GM18873 (cell line): ENCODE results near the gene PERM1.
"Not testable (repeated sequence)": the region's sequence is repeated elsewhere in the genome, so short reads cannot be mapped to it uniquely, and the experiment has no call there.

Source experiments
- ATAC-seq: cut with Tn5 transposase; IDR thresholded peaks from one replicate; pipeline ENCODE4 v1.9.1; 2021; ENCODE audit warnings: mild to moderate bottlenecking, moderate library complexity, moderate number of reproducible peaks; ENCODE audit not compliant: unreplicated experiment, low FRiP score

The PERM1 gene

GRCh38 chr1:1014799-1015681 lies 33.1 kb upstream of the PERM1 start:
- ATAC-seq, result no peak

DNA sequence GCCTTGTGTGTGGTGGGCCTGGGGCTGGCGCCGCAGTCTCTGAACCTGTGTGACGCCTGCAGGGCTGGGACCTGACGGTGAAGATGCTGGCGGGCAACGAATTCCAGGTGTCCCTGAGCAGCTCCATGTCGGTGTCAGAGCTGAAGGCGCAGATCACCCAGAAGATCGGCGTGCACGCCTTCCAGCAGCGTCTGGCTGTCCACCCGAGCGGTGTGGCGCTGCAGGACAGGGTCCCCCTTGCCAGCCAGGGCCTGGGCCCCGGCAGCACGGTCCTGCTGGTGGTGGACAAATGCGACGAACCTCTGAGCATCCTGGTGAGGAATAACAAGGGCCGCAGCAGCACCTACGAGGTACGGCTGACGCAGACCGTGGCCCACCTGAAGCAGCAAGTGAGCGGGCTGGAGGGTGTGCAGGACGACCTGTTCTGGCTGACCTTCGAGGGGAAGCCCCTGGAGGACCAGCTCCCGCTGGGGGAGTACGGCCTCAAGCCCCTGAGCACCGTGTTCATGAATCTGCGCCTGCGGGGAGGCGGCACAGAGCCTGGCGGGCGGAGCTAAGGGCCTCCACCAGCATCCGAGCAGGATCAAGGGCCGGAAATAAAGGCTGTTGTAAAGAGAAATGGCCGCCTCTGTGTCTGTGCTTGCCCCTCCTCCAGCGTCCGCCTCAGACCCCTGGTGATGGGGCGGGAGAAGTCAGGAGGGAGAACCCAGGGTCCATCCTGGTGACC lies 32.2 kb upstream of the PERM1 start:
- ATAC-seq, result no peak

DNA sequence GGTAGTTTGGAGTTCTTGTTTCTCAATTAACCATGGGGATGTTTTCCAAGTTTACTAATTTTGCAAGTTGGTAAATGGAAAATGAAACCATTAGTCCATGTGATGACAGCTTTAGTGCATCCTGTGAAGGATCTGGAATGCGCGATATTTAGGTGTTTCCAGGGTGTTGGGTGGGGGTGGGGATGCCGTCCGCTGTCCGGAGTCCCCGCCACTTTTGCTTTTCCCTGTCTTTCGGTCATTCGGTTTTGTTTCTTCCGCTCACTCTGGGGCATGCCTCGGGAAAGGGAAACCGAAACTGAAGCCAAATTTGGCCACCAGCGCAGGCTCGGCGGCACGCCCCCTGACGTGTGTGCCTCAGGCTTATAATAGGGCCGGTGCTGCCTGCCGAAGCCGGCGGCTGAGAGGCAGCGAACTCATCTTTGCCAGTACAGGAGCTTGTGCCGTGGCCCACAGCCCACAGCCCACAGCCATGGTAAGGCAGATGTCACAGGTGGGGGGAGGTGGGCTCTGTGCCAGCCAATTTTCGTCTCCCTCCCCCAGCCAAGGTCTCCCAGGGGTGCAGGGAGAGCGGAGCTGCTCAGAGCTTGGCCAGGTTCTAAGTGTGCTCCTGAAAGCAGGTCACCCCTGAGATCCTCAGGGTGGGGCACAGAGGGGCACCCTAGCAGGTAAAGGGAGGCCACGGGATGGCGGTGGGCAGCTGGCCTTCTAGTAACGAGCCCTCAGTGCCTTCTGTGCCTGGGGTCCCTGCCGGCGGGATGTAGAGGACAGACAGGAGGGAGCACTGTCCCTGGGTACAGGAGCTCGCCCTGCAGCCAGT lies 31.4 kb upstream of the PERM1 start, which contains the start of gene ISG15:
Gene ISG15, plus strand, starts transcription at position 393 of the 817 bp plus-strand sequence. Its CDS starts 77 bp downstream, at position 470.
- ATAC-seq, result peak; percentile 76

- ATAC-seq, result not testable (repeated sequence)
Measured at GRCh38 chr1:1012736-1013104, 30.8 kb upstream of the PERM1 start.

- ATAC-seq, result no peak
Measured at GRCh38 chr1:1011396-1011949, 29.6 kb upstream of the PERM1 start.

DNA sequence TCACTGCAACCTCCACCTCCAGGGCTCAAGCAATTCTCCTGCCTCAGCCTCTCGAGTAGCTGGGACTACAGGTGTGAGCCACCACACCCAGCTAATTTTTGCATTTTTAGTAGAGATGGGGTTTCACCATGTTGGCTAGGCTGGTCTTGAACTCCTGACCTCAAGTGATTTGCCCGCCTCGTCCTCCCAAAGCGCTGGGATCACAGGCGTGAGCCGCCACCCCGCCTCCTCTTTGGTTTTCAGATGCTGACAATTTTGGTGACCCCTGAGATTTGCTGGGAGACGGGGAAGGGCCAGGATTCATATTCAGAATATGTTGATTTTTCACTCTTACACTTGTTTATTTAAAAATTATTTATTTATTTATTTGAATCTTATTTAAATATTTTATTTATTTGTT lies 28.2 kb upstream of the PERM1 start:
- not testable (repeated sequence) for ATAC-seq

DNA sequence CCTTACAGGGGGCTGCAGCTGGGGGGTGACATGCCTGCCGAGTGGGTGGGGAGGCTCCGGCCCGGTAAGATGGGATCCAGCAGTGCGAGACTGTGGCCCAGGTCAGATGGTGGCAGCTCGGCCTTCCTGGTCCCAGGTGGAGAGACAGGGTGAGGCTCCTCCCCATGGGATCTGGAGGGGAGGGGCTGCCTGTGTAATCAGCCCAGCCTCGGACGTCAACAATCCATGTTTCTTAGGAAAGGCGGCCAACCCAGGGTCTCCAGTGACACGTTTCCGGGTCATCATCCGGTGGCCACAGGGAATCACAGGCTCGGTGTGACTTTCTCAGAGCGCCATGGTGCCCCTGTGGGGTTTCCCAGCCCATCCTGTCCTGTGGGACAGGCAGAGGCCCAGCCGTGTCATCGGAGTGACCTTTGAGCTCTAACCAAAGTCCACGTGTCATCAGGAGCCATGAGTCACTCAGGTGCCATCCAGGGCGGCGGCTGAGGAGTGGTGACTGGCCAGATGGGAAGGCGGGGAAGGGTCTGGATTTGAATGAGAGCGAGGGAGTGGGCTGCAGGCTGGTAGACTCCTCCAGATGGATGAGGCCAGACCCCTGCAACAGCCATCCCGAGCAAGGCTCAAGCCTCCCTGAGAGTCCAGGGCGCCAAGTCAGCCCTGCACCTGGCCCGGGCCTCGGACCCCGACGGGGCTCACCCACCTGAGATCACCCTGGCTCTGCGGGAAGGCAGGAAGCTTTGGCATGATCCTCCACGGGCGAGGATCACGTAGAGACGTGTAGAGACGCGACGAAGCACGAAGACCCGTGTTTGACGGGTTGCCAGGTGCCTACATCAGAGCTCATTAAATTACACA lies 24.6 kb upstream of the PERM1 start:
- ATAC-seq, result no peak

DNA sequence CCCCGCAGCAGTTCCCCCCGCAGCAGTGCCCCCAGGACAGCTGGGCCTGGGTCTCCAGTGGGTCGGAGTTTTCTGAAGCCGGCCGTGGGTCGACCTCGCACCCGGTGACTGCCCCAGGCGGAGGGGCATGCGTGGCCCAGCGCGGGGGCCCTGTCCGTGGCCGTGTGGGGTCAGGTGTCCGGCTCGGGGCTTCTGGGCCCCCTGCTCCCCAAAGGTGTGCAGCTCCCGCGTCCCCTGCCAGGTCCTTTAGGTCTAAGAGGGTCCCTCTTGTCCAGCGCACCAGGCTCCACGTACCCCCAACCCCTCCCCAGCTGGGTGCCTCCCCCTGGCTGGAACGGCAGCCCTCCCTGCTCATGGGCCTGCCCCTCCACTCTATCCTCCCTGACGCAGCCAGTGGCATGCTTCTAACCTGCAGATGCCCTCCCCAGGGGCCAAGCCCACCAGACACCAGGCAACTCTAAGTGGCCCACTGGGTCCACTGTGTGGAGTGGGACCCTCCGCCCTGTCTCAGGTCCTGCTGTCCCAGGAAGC lies 23.9 kb upstream of the PERM1 start:
- ATAC-seq, result no peak

GRCh38 chr1:1004780-1005697 lies 23.1 kb upstream of the PERM1 start:
- no peak for ATAC-seq

DNA sequence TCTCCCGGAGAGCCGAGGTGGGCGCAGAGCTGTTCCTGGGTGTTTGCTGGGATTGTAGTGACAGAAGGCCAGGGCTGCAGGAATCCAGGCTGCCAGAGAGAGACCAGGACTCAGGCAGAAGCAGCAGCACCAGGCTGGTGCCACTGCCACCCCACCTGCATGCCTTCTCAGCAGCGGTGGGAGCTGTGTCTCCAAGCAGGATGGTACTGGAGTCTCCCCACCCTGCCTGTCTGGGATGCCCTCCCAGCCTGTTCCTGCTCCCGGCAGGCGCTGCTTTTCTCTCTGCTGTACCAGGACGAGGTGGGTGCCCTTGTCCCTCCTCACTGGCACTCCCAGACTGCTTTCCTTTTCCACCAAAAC lies 22.5 kb upstream of the PERM1 start:
- ATAC-seq, result no peak

DNA sequence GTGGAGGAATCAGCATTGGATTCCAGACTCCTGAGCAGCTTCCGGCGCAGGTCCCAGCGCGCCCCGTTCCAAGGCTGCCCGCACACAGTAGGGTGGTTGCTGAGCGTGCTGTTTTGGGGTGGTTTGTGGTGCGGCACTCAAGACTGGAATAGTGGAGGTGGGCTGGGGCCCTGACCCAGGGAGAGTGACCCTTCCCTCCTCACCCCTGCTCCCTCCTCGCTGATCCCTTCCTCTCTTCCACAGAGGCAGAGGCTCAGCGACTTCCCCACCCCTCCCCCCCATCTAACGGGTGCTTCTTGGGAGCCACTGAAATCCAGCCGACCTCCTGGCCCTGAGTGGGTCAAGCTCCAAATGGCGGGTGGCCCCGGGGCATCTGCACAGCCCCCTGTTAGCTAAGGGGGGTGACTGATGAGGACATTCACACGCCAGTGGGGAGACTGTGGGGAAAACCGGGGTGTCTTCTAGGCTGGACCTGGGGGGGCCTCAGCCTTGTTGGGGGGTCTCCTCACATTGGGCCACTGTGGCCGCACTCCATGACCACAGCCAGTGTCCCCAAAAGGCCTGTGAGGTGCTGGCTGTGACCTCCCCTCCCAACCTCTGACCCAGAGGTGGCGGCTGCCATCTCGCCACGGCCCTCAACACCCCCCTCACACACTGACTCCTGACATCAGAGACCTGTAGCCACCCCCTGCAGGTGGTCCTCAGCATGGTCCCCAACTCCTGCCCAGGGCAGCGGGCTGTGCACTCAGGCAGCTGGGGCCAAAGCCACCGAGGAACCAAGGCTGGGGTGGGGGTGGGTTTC lies 21.9 kb upstream of the PERM1 start:
- no peak for ATAC-seq

GRCh38 chr1:1001057-1001783 lies 19.3 kb upstream of the PERM1 start:
- ATAC-seq, result no peak

DNA sequence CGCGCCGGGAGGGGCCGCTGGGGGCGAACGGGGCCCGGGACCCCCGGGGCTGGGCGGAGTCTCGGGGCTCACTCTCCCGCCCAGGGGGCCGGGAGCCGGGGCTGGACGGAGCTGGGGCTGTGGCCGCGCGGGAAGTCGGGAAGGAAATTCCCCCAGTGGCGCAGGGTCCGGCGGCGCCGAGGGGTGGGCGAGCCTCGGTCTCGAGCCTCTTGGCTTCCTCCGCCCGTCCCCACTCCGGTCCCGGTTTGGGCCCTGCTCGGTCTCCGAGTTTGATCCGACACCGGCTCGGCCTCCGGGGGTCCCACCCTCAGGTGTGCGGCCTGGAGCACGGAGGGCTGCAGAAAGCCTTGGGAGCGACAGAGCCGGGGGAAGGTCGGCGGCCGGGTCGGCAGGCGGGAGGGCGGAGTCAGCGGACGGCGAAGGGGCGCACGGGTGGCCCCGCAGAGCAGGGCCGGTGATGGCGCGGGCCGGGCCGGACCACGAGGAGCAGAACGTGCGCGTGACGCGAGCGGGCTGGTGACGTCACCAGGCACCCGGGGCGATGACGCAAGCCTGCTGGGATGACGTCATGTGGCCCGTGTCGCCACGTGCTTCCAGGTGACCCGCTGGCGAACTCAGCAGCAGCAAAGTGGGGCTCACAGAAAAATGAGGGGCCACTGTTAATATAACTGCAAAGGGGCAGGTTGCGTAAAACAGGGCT lies 18.6 kb upstream of the PERM1 start:
- ATAC-seq, result no peak

GRCh38 chr1:999725-1000356 lies 17.9 kb upstream of the PERM1 start, which contains the start of gene HES4:
TSS of gene HES4 (minus strand) at chr1:1000097. CDS start at chr1:999973, 124 bp downstream.
- ATAC-seq, result no peak

GRCh38 chr1:998995-999724 lies 17.3 kb upstream of the PERM1 start:
- no peak for ATAC-seq
